ENCODE data around the gene AKT1. TPM values are rescaled to one million over a fixed set of nuclear protein-coding genes. Genes with fewer than 3 reads are reported as not detected.

Gene AKT1
- total and polyA plus RNA-seq, 4 donors, result 30.6 to 192 (median 58.7) TPM

DNA sequence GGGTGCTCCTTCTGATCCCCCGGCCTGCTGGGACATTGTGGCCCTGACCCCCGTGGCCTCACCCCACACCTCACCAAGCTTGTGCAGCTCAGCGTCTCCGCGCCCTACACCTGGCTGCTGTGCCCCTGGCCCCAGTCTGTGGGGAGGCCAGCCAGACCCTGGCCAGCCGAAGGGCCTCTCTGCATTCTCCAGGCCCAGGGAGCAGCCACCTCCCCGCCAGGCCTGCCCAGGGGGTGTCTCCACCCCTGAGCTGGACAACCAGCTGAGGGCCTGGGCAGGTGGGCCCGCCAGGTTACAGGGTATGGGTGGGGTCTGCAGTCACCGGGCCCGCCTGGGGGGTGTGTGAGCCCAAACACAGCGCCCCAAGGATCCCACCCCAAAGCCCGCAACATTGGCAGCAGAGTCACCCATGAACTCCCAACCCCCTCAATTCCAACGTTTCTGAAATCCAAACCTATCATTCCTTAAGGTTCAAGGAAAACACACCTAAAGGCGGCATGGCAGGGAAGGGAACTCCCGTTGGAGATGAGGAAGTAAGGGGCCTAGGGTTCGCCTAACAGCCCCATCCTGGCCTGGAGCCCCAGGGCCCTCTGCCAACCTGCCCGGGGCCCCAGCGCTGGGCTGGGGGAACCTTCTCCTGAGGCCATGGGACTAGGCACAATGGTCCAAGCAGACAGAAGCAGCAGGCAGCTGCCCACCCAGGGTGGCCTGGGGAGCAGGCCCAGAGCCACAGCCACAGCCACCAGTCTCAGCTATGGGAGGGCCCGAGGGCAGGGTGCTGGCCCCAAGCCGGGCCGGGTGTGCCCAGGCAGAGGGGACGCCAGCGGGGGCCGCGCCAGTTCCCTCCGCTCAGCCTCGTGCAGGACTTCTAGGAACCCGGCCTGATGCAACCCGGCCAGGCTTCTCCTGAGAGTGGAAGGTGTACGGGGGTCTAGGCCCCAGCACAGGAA lies 8.5 kb downstream of the AKT1 start:
- 77% methylated on average over 30 of the region's 30 CpGs for WGBS
- Histone ChIP-seq H3K9me3 (ENCODE audit: control insufficient read depth in 4 of 4, low read length in 3 of 4) (no peaks in the 10 kb centered on the region), H3K4me3 (ENCODE audit: low read depth in 1 of 3, low read length in 3 of 3) (no peak overlapping the region), H3K27ac (ENCODE audit: low read depth in 1 of 2, low read length in 2 of 2) (no peak overlapping the region), H3K9ac (ENCODE audit: low read depth in 1 of 2, low read length in 2 of 2) (peak overlapping the region in 1 of 2 donors; percentile 17), H3K36me3 (ENCODE audit: control insufficient read depth in 4 of 4, insufficient read depth in 3 of 4, low read depth in 1 of 4, low read length in 3 of 4) (peaks cover 0 to 6% (median 0%) of the 10 kb centered on the region in 4 donors), H3K27me3 (ENCODE audit: control insufficient read depth in 4 of 4, insufficient read depth in 4 of 4, low read length in 3 of 4) (no peaks in the 10 kb centered on the region), H3K4me1 (ENCODE audit: control insufficient read depth in 4 of 4, insufficient read depth in 4 of 4, low read length in 3 of 4) (peaks cover 38 to 67% (median 56%) of the 10 kb centered on the region in 4 donors)
- DNase-seq (ENCODE audit: low spot score), result no peak
- TF ChIP-seq, protein P1, sequence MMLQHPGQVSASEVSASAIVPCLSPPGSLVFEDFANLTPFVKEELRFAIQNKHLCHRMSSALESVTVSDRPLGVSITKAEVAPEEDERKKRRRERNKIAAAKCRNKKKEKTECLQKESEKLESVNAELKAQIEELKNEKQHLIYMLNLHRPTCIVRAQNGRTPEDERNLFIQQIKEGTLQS (IDR thresholded peaks at IDR 0.05), result no peak
- TF ChIP-seq GABPA (IDR thresholded peaks at IDR 0.05 in 1 of 2, conservative IDR thresholded peaks at IDR 0.05 in 1 of 2), result no peak
- TF ChIP-seq, protein P2, sequence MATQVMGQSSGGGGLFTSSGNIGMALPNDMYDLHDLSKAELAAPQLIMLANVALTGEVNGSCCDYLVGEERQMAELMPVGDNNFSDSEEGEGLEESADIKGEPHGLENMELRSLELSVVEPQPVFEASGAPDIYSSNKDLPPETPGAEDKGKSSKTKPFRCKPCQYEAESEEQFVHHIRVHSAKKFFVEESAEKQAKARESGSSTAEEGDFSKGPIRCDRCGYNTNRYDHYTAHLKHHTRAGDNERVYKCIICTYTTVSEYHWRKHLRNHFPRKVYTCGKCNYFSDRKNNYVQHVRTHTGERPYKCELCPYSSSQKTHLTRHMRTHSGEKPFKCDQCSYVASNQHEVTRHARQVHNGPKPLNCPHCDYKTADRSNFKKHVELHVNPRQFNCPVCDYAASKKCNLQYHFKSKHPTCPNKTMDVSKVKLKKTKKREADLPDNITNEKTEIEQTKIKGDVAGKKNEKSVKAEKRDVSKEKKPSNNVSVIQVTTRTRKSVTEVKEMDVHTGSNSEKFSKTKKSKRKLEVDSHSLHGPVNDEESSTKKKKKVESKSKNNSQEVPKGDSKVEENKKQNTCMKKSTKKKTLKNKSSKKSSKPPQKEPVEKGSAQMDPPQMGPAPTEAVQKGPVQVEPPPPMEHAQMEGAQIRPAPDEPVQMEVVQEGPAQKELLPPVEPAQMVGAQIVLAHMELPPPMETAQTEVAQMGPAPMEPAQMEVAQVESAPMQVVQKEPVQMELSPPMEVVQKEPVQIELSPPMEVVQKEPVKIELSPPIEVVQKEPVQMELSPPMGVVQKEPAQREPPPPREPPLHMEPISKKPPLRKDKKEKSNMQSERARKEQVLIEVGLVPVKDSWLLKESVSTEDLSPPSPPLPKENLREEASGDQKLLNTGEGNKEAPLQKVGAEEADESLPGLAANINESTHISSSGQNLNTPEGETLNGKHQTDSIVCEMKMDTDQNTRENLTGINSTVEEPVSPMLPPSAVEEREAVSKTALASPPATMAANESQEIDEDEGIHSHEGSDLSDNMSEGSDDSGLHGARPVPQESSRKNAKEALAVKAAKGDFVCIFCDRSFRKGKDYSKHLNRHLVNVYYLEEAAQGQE (IDR thresholded peaks at IDR 0.05), result no peak
- TF ChIP-seq, protein P3, sequence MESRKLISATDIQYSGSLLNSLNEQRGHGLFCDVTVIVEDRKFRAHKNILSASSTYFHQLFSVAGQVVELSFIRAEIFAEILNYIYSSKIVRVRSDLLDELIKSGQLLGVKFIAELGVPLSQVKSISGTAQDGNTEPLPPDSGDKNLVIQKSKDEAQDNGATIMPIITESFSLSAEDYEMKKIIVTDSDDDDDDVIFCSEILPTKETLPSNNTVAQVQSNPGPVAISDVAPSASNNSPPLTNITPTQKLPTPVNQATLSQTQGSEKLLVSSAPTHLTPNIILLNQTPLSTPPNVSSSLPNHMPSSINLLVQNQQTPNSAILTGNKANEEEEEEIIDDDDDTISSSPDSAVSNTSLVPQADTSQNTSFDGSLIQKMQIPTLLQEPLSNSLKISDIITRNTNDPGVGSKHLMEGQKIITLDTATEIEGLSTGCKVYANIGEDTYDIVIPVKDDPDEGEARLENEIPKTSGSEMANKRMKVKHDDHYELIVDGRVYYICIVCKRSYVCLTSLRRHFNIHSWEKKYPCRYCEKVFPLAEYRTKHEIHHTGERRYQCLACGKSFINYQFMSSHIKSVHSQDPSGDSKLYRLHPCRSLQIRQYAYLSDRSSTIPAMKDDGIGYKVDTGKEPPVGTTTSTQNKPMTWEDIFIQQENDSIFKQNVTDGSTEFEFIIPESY (IDR thresholded peaks at IDR 0.05), result no peak
- no peak for TF ChIP-seq FOXA1 (IDR thresholded peaks at IDR 0.05)
- TF ChIP-seq, protein P4, sequence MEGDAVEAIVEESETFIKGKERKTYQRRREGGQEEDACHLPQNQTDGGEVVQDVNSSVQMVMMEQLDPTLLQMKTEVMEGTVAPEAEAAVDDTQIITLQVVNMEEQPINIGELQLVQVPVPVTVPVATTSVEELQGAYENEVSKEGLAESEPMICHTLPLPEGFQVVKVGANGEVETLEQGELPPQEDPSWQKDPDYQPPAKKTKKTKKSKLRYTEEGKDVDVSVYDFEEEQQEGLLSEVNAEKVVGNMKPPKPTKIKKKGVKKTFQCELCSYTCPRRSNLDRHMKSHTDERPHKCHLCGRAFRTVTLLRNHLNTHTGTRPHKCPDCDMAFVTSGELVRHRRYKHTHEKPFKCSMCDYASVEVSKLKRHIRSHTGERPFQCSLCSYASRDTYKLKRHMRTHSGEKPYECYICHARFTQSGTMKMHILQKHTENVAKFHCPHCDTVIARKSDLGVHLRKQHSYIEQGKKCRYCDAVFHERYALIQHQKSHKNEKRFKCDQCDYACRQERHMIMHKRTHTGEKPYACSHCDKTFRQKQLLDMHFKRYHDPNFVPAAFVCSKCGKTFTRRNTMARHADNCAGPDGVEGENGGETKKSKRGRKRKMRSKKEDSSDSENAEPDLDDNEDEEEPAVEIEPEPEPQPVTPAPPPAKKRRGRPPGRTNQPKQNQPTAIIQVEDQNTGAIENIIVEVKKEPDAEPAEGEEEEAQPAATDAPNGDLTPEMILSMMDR (IDR thresholded peaks at IDR 0.05; ENCODE audit: low read depth, low read length, missing input control), result no peak
- no peak for TF ChIP-seq SP1 (IDR thresholded peaks at IDR 0.05)
- TF ChIP-seq HNF4G (IDR thresholded peaks at IDR 0.05), result no peak

DNA sequence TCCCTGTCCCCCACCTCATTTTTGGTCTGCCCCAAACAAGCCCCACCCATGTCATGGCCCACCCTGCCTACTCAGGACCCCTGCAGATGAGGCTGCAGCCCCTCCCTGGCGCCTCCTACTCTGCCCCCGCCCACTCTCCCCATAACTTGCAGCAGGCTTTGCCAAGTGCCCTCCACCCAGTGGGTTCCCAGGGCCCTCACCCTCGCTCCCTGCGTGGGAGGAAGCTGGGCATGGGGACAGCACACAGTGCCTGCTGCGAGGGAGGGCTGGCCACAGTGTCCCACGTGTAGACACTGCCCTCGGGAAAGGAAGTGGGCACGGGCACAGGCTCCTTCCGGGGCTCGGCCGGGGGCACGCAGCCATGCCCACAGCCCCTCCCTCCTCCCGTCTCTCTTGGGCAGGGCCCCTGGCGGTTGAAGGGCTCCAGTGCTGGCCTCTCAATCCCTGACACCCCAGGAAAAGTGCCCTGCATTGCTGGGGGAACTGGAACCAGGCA lies 9.4 kb downstream of the AKT1 start:
- no peak for DNase-seq (ENCODE audit: low spot score)
- Histone ChIP-seq H3K27ac (ENCODE audit: low read depth in 1 of 2, low read length in 2 of 2) (no peak overlapping the region), H3K9me3 (ENCODE audit: control insufficient read depth in 4 of 4, low read length in 3 of 4) (no peaks in the 10 kb centered on the region), H3K4me1 (ENCODE audit: control insufficient read depth in 4 of 4, insufficient read depth in 4 of 4, low read length in 3 of 4) (peaks cover 33 to 58% (median 47%) of the 10 kb centered on the region in 4 donors), H3K36me3 (ENCODE audit: control insufficient read depth in 4 of 4, insufficient read depth in 3 of 4, low read depth in 1 of 4, low read length in 3 of 4) (peaks cover 0 to 9% (median 2%) of the 10 kb centered on the region in 4 donors), H3K9ac (ENCODE audit: low read depth in 1 of 2, low read length in 2 of 2) (no peak overlapping the region), H3K4me3 (ENCODE audit: low read depth in 1 of 3, low read length in 3 of 3) (no peak overlapping the region), H3K27me3 (ENCODE audit: control insufficient read depth in 4 of 4, insufficient read depth in 4 of 4, low read length in 3 of 4) (no peaks in the 10 kb centered on the region)
- WGBS, result 39% methylated on average over 14 of the region's 14 CpGs
- TF ChIP-seq HNF4A (conservative IDR thresholded peaks at IDR 0.05), result peak in 1 of 2 donors; percentile 15
- no peak for TF ChIP-seq SP1 (IDR thresholded peaks at IDR 0.05)
- TF ChIP-seq EGR1 (IDR thresholded peaks at IDR 0.05; ENCODE audit: low read depth in 2 of 2), result peak in 1 of 2 donors; percentile 93
- TF ChIP-seq GABPA (IDR thresholded peaks at IDR 0.05 in 1 of 2, conservative IDR thresholded peaks at IDR 0.05 in 1 of 2), result no peak
- TF ChIP-seq JUND (IDR thresholded peaks at IDR 0.05), result no peak
- no peak for TF ChIP-seq TAF1 (conservative IDR thresholded peaks at IDR 0.05)
- no peak for TF ChIP-seq HNF4G (IDR thresholded peaks at IDR 0.05)

All from liver (tissue), 9 donors.